GM21723 (cell line): Measurements from ENCODE around the gene KRT33B.
"Not testable (repeated sequence)": the region's sequence is repeated elsewhere in the genome, so short reads cannot be mapped to it uniquely, and the experiment has no call there.

ENCODE experiments used
- ATAC-seq: cut with Tn5 transposase; IDR thresholded peaks from one replicate; pipeline ENCODE4 v1.9.1; 2021; ENCODE audit warnings: mild to moderate bottlenecking, moderate library complexity; ENCODE audit not compliant: unreplicated experiment

Gene KRT33B

GRCh38 chr17:41394254-41394996 is 24.8 kb upstream of the KRT33B start:
- ATAC-seq: no peak

GRCh38 chr17:41393826-41394225 is 24.2 kb upstream of the KRT33B start:
- ATAC-seq: no peak

- ATAC-seq: no peak
These were observed 23.7 kb upstream of the KRT33B start for GRCh38 chr17:41393294-41393693.

DNA sequence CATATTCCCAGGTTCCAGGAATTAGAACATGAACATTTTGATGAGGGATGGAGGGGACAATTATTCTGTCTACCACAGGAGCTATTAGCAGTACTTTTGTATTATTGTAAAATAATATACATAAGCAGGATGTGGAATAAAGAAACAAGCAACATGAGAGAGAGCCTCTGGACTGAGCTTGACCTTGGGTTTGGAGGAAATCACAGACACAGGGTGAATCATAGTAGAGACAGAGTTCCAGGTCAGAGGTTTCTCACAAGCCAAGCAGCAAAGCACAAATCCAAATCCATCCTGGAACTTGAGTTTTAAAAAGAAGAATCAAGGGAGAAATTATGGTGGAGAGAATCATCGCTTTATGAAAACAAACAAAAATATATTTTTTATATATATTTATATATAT is 22.7 kb upstream of the KRT33B start:
- ATAC-seq: no peak

- no peak for ATAC-seq
These were observed 21.9 kb upstream of the KRT33B start for GRCh38 chr17:41391535-41391934.

GRCh38 chr17:41390411-41390938 is 20.9 kb upstream of the KRT33B start:
- no peak for ATAC-seq

- no peak for ATAC-seq
These were observed 18.1 kb upstream of the KRT33B start for GRCh38 chr17:41387670-41388069.

- no peak for ATAC-seq
These were observed 16.6 kb upstream of the KRT33B start for GRCh38 chr17:41386227-41386626.

- no peak for ATAC-seq
These were observed 14.1 kb upstream of the KRT33B start for GRCh38 chr17:41383690-41384089.

DNA sequence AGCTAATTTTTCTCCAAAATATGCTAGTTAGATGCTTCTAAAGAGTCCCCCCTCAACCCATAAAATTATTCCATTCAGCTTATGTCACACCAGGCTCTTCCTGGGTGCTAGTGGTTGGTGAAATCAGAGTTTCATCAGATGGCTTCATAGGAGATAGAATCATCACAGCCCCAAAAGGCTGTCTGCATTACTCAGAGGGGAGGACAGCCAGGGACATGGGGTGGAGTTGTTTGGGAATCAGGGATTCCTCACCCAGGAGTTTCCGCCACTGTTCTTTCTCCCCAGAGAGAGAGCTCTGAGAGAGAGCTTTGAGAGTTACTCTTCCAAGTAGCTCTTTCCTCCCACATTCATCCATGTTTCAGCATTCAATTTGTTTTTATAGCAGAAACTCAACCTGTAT is 12.8 kb upstream of the KRT33B start:
- ATAC-seq: no peak

GRCh38 chr17:41381943-41382342 is 12.3 kb upstream of the KRT33B start, which contains the start of gene KRT34:
TSS of gene KRT34 (minus strand) at chr17:41382306. CDS start at chr17:41382246, 60 bp downstream.
- ATAC-seq: not testable (repeated sequence)

DNA sequence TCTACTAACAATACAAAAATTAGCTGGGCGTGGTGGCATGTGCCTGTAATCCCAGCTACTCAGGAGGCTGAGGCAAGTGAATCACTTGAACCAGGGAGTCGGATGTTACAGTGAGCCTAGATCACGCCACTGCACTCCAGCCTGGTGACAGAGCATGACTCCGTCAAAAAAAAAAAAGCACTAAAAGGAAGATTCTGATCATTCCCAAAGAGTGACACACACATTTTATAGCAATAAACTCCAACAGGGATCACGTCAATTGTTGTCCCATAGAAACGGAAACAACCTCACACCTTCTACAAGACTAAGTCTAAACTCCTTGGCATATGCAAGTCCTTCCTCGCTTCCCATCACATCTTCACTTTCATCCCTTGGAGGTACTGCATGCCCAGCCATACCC is 10.5 kb upstream of the KRT33B start:
- not testable (repeated sequence) for ATAC-seq

- ATAC-seq: no peak
These were observed 7.9 kb upstream of the KRT33B start for GRCh38 chr17:41377546-41377945.

- ATAC-seq: no peak
These were observed 590 bp downstream of the KRT33B start for GRCh38 chr17:41369023-41369422.

DNA sequence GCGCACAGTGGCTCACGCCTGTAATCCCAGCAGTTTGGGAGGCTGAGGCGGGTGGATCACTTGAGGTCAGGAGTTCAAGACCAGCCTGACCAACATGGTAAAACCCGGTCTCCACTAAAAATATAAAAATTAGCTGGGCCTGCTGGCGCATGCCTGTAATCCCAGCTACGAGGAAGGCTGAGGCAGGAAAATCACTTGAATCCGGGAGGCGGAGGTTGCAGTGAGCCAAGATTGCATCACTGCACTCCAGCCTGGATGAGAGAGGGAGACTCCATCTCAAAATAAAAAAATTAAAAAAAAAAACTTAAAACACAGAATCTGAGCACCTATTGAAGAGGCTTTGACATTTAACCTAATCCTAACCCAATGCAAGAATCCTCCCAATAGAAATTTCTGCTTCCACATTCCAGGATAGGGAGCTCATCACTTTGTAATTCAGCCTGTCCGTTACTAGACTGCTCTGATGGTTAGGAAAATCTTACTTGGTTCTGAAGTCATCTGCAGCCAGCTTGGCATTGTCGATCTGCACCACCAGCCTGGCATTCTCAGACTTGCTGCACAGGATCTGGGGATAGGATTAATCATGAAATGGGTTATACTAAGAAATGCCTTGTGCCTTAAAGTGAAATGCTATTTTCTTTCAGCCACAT is 2.1 kb downstream of the KRT33B start:
- no peak for ATAC-seq

DNA sequence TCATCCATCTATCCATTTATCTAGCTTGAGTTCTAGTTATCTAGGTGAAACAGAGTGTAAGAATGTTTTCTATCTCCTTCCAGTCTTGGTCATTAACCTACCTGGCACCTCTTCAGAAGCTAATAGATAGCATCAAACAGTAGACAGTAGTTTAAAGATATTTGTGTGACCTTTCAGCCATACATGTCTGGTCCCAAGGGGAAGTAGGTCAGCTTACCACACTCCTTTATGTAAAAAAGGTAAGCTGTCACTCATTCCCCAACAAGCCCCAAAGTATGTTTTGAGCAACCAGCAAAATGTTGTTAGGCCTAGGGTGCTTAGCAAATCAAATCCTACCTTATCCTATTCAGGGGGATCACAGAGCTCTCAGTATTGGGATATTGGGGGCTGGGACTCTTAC is 3.5 kb downstream of the KRT33B start:
- ATAC-seq: no peak

DNA sequence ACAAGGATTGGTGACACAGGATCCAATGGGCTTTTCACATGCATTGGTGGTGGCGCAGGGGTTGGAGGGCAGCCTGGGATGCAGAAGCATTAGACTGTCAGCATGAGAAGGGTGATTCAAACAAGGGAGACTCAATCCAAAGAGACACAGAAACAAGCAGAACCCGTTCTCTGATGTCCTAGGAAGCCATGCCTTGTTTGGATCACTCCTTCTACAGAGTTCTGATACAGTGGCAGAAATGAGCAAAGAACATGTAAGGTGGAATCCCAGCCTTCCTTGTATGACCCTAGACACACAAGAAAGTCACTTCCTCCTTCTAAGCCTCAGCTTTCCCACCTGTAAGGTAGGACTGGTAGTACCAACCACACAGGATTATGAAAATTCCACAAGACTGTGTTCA is 5.7 kb downstream of the KRT33B start:
- no peak for ATAC-seq

- ATAC-seq: no peak
These were observed 9.2 kb downstream of the KRT33B start for GRCh38 chr17:41360296-41360995.

GRCh38 chr17:41354536-41354935 is 15.1 kb downstream of the KRT33B start:
- ATAC-seq: no peak

GRCh38 chr17:41352597-41353366 is 16.8 kb downstream of the KRT33B start:
- ATAC-seq: no peak

DNA sequence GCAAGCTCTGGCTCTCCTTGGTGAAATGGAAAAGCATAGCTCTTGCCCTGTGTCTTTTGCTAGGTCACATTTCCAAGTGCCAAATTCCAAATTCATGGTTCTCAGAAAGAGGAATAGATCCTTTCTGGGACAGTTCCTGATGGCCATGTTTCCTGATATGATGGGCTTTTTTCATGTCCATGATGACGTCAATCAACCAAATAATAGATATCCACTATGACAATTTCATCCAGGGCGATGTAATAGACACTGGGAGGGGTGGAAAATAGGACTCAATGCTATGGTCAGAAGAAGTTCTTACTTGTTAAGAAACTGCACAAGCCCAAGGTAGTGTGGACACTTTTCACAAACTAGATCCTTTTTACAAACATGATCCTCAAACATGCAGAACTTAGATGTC is 18.4 kb downstream of the KRT33B start:
- ATAC-seq: no peak
